ENCODE measurements around the gene RELCH.

RELCH gene

GRCh38 chr18:62318228-62319180 lies 131.4 kb downstream of the RELCH start:
- DNase-seq (ENCODE audit: low spot score in 2 of 2) = no peak
- Mint-ChIP-seq H3K27ac (no peak overlapping the region), H3K4me3 (no peak overlapping the region), H3K36me3 (no peaks in the 10 kb centered on the region), H3K4me1 (peaks cover 3% of the 10 kb centered on the region), H3K9me3 (no peaks in the 10 kb centered on the region)
- no peak for ATAC-seq

DNA sequence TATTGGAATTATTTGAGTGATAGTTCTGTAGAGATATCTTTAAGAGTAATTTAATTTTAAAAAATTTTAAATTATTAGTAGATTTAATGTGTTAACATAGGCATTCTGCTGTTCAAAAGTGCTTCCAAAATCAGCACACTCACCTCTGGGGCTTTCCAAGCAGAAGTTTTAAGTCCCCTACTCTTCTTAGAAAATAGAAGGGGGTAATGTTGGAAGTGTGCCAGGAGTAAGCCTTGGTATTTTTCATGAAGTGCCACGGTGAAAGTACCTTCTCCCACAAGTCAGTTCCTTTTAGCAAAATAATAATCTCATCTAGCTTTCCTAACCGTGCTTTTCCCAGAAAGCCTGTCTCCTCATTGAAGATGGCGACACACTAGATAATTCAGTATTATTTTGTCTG lies 134.1 kb downstream of the RELCH start:
- no peak overlapping the region for H3K4me3 Mint-ChIP-seq
- no peak overlapping the region for H3K27ac Mint-ChIP-seq
- H3K4me1 Mint-ChIP-seq = peaks cover 21% of the 10 kb centered on the region
- peaks cover 6% of the 10 kb centered on the region for H3K36me3 Mint-ChIP-seq
- DNase-seq (ENCODE audit: low spot score in 2 of 2) = no peak
- no peak for ATAC-seq
- no peaks in the 10 kb centered on the region for H3K9me3 Mint-ChIP-seq

DNA sequence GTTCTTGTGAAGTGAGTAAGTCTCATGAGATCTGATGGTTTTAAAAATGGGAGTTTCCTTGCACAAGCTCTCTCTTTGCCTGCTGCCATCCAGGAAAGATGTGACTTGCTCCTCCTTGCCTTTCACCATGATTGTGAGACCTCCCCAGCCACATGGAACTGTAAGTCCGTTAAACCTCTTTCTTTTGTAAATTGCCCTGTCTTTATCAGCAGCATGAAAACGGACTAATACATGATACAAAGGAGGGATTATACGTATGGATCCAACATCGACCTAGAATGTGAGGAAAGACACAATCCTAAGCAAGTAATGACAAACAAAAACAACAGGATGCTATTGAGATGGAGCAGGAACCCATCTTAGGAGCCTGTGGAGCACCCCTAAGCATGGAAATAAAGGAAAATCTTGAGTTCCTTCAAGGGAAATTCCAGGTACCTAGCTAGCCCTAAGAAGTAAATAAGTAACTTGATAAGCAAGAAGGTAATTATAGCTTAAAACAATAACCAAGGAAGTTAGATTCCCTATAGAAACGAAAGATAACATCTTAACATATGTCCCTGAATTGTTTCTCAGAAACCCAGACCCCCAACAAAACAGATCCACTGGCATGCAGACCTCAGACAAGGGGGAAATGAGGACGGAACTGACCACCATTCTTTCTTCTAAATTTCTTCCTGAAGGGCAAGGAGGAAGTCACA lies 136.6 kb downstream of the RELCH start:
- Mint-ChIP-seq H3K27ac (peak overlapping the region; percentile 79), H3K4me3 (peak overlapping the region; percentile 79)
- no peak for ATAC-seq

DNA sequence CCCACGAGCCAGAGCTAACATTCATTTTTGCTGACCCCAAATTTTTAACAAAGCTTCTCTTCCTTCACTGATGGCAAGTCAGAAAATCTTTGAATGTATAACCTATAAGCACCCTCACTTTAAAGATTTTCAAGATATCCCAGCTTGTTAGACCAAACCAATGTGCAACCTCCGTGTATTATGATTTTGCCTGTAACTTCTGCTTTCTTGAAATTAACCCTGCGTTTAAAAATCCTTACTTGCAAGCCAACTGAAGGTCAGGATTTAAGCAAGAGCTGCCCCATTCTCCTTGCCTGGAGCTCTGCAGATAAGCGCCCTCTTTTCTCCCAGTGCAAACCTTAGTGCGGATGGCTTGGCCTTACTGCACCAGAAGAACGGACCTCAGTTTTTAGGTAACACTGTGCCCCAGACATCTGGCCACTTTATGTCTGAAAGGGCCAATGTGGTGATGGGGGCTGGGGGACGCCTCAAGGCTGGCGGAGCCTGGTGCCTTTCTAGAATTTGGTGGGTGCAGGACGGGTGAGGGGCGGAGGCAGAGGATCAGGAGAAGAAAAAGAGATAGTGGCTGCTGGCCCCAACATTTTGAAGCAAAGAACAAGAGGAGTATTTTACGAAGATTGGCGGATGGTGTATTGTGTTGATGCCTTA lies 137.2 kb downstream of the RELCH start:
- peaks cover 38% of the 10 kb centered on the region for H3K4me1 Mint-ChIP-seq
- peak overlapping the region; percentile 79 for H3K27ac Mint-ChIP-seq
- peaks cover 6% of the 10 kb centered on the region for H3K36me3 Mint-ChIP-seq
- DNase-seq (ENCODE audit: low spot score in 2 of 2) = no peak
- no peak for ATAC-seq
- H3K9me3 Mint-ChIP-seq = no peaks in the 10 kb centered on the region
- H3K4me3 Mint-ChIP-seq = peak overlapping the region; percentile 79

More for the DNA sequence above, 136.6 kb downstream of the RELCH start:
- H3K9me3 Mint-ChIP-seq = no peaks in the 10 kb centered on the region
- peaks cover 6% of the 10 kb centered on the region for H3K36me3 Mint-ChIP-seq
- DNase-seq (ENCODE audit: low spot score in 2 of 2) = no peak
- H3K4me1 Mint-ChIP-seq = peaks cover 31% of the 10 kb centered on the region

- Mint-ChIP-seq H3K9me3 (no peaks in the 10 kb centered on the region), H3K36me3 (peaks cover 6% of the 10 kb centered on the region), H3K27ac (peak within 1 kb of the TSS; percentile 79), H3K4me1 (peaks cover 46% of the 10 kb centered on the region), H3K4me3 (peak within 1 kb of the TSS; percentile 79)
- ATAC-seq = peak; percentile 76
- DNase-seq (ENCODE audit: low spot score in 2 of 2) = peak; percentile 70 to 81
Observed at GRCh38 chr18:62324917-62325805, 138.1 kb downstream of the RELCH start, which contains the start of gene TNFRSF11A. Gene TNFRSF11A, plus strand, starts transcription at chr18:62325310. Its CDS starts 43 bp downstream, at chr18:62325353.

GRCh38 chr18:62325806-62326645 lies 139.0 kb downstream of the RELCH start:
- DNase-seq (ENCODE audit: low spot score in 2 of 2) (peak; percentile 28 to 68), ATAC-seq (peak; percentile 41)
- peaks cover 6% of the 10 kb centered on the region for H3K36me3 Mint-ChIP-seq
- peaks cover 51% of the 10 kb centered on the region for H3K4me1 Mint-ChIP-seq
- peak overlapping the region; percentile 79 for H3K4me3 Mint-ChIP-seq
- H3K9me3 Mint-ChIP-seq = no peaks in the 10 kb centered on the region
- peak overlapping the region; percentile 77 for H3K27ac Mint-ChIP-seq

- Mint-ChIP-seq H3K4me1 (peaks cover 58% of the 10 kb centered on the region), H3K9me3 (no peaks in the 10 kb centered on the region), H3K27ac (no peak overlapping the region), H3K4me3 (peak overlapping the region; percentile 79), H3K36me3 (peaks cover 6% of the 10 kb centered on the region)
- ATAC-seq (no peak), DNase-seq (ENCODE audit: low spot score in 2 of 2) (no peak)
Observed at GRCh38 chr18:62326646-62327348, 139.7 kb downstream of the RELCH start.

- no peaks in the 10 kb centered on the region for H3K9me3 Mint-ChIP-seq
- peak overlapping the region; percentile 0 for H3K4me3 Mint-ChIP-seq
- no peak overlapping the region for H3K27ac Mint-ChIP-seq
- ATAC-seq (no peak), DNase-seq (ENCODE audit: low spot score in 2 of 2) (no peak)
- peaks cover 60% of the 10 kb centered on the region for H3K4me1 Mint-ChIP-seq
- H3K36me3 Mint-ChIP-seq = peaks cover 6% of the 10 kb centered on the region
Observed at GRCh38 chr18:62327977-62328376, 140.9 kb downstream of the RELCH start.

DNA sequence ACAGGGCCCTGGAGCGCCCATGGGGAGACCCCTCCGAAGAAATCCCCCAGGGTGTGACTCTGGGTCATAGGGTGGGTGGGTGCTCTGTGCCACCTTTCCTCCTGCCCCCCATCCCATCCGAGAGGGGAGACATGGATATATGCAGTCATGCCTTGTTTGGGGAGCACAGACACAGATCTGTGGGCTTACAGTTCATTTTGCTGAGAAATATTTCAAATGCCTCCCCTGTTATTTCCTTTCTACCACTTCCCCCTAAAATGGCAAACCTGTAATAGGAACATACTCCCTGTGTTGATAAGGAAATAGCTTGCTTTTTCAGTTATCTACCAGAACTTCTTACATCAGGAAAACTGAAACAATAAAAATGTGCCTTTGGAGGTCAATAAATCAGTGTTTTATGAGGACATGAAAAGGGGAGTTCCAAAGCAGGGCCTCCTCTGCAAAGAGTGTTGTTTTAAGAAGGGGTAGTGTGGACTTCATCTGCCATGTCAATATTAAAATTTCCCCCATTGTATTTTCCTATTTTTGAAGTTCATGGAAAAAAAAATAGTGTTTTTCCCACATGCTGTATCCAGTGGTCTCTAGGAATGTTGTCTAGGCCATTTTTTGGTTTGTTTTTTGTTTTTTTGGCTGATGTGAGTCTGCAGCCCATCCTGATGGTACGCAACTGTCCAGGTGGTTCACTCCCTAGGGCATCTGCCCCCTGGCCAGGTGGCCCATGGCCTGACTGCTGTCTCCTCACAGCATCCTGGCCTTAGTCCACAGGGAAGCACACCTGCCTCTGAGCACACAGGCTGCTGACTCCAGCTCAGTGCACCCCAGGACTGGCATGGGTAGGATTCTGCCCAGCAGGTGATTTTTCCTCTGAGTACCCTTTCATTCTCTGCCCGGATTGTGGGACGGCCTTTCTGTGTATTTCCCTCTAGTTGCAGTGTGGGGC lies 141.8 kb downstream of the RELCH start:
- Mint-ChIP-seq H3K36me3 (peaks cover 6% of the 10 kb centered on the region), H3K27ac (no peak overlapping the region), H3K9me3 (no peaks in the 10 kb centered on the region), H3K4me1 (peaks cover 54% of the 10 kb centered on the region), H3K4me3 (peak overlapping the region; percentile 21)
- peak in 1 of 2 donors; percentile 41 for DNase-seq (ENCODE audit: low spot score in 2 of 2)
- no peak for ATAC-seq

GRCh38 chr18:62329691-62330454 lies 142.8 kb downstream of the RELCH start:
- H3K36me3 Mint-ChIP-seq = no peaks in the 10 kb centered on the region
- H3K27ac Mint-ChIP-seq = no peak overlapping the region
- no peaks in the 10 kb centered on the region for H3K9me3 Mint-ChIP-seq
- peak; percentile 86 for ATAC-seq
- H3K4me3 Mint-ChIP-seq = peak overlapping the region; percentile 21
- DNase-seq (ENCODE audit: low spot score in 2 of 2) = peak in 1 of 2 donors; percentile 47
- peaks cover 44% of the 10 kb centered on the region for H3K4me1 Mint-ChIP-seq

- H3K27ac Mint-ChIP-seq = no peak overlapping the region
- peak in 1 of 2 donors; percentile 33 for DNase-seq (ENCODE audit: low spot score in 2 of 2)
- no peaks in the 10 kb centered on the region for H3K36me3 Mint-ChIP-seq
- peaks cover 44% of the 10 kb centered on the region for H3K4me1 Mint-ChIP-seq
- ATAC-seq = no peak
- peak overlapping the region; percentile 21 for H3K4me3 Mint-ChIP-seq
- no peaks in the 10 kb centered on the region for H3K9me3 Mint-ChIP-seq
Observed at GRCh38 chr18:62330650-62331049, 143.6 kb downstream of the RELCH start.

All from stimulated activated effector memory CD8-positive, alpha-beta T cell treated with anti-CD3 and anti-CD28 coated beads, Interleukin-12 subunit alpha, Interleukin-12 subunit beta, amount 100 ng/mL, for 72 hours (primary cell).